AG20443 (cell line): ENCODE measurements around the gene GMDS.

Experiments
- DNase-seq: peaks from one replicate; pipeline ENCODE4 v3.0.0; 2012; ENCODE audit warnings: low spot score, mixed read lengths

The GMDS gene

DNA sequence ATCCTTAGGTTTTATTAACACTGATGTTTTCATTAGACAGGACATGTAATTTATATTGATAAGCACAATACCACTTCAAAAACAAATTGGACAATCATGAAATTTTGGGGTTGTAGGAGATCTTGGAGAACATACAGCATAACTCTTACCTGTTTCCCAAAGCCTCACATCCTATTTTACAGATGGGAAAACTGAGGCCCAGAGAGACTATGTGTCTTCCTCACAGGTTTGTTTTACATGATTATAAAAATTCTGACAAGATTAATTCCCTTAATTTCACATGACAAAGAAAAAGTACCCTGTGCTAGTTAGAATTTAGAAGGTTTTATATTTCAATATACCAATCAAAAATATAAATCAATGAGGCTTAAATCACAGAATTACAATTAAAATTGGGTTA is 145.5 kb downstream of the GMDS start:
- no peak for DNase-seq

DNA sequence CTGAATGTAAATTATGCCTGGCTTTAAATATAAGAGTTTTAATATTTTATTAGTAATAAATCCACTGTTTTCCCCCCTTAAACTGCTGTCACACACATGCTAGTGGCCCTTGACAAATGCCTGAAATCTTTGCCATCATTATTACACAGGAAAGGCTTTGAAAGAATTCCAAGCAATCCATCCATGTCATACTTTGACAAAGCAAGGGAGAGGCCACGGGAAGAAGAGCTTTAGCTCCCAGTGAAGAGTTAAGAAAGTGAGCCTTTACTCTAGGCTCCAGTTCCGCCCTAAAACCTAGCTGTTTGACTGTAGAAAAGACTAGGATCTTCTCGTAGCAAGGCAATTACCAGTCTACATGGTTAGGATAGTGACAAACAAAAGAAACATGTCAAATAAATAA is 147.9 kb downstream of the GMDS start:
- no peak for DNase-seq

DNA sequence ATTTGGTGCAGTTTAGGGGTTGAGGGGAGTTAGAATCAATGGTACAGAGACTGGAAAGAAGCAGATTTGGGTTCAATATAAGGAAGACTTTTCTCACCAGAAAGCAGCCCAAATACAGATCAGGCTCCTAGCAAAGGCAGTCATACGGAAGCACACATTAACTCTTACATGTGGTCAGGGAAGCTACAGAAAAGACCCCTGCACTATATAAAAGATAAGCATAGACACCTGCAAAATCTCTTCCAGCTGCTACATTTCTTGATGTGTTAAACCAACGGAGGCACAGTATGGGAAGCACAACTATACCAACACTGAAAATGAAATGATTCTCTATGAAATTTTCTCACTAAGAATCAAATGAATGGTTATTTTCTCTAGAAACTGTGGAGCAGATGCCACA is 150.8 kb downstream of the GMDS start:
- no peak for DNase-seq

DNA sequence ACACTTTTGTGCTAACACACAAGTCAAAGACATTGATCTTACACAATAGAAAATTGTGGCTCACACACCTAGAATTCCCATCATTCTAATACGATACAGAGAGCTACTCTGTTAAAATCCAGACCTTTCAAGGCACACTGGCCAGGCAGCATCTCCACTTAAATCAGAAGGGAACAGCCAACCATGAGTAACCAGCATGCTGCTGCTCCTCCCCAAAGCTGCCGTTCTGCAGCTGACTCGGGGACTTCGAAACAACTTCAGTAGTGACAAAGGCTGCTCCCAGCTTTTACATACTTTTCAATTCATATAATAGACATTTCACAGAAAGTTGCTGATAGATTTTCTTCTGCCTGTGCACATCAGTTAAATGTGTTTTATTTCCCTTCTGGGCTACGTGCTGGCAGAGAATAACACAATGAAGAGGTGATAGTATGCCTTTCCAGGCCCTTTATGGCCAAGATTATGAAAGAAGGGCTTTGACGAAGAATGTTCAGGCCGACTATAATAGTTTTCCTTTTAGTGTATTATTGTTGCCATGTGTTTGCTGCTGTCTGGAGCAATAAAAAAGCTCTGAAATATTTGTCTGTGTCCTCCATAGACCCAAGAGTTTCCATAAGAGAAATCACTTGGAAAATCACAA is 159.0 kb downstream of the GMDS start:
- DNase-seq: peak; percentile 62

DNA sequence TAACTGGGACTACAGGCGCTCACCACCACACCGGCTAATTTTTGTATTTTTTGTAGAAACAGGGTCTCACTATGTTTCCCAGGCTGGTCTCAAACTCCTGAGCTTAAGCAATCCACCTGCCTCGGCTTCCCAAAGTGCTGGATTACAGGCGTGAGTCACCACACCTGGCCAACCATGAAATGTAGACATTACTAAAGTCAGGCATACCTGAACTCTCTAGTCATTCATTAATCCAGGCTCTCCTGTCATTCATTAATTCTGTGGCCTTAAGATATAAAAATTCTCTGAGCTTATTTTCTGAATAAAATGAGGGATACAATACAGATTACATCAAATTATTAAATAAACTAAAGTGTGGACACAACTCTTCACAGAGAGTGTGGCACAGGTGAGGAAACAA is 159.7 kb downstream of the GMDS start:
- no peak for DNase-seq

DNA sequence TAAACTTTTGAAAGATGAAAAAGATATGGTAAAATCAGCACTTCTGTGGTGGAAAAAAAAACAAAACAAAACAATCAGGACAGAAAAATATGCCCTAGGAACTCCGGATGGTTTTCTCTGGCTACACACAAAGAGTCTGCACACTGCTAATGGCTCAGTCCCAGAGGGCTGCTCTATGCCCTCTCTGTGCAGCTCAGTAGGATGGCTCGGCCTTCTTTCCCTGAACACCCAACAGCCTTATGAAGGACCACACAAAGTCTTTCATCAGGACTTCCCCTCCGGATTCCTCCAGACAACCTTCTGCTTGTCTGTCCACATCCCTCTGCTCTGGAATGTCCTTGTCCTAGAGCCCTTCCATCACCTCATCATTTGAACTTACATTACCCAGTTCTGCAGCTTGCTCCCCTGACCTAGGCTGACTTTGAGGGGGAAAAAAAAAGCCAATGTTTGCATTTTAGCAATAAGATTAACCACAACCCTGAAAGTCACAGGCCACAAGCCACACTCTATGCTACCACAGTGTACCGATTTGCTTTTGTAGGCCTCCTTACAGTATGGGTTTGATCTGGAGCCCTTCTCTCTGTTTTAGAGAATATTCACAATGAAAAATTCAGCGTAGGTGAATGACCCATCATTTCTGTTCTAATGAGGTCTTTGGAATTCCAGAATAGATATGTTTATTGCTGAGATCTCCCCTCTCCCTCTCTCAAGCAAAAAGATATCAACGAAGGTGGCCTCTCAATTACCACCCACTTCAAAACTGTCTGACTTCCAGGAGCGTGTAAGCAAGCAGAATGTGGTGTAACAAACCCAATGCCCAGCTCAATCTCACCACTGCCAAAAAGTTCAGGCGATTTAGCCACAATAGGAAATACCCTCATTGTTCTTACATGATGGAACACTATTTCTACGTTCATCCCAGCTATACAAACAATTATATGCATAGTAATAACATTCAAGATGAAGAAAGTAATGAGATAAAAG is 164.0 kb downstream of the GMDS start:
- DNase-seq: no peak

DNA sequence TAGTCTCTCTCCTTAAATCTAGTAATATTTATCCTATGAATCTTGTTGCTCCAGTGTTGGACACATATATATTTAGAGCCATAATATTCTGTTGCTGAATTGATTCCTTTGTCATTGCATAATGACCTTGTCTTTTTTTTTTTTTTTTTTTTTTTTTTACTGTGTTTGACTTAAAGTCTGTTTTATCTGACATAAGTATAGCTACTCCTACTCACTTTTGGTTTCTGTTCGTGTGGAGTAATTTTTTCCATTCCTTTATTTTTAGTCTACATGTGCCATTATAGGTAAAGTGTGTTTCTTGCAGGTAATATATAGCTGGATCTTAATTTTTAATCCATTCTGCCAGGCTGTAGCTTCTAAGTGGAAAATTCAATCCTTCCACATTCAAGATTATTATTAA is 166.5 kb downstream of the GMDS start:
- no peak for DNase-seq

DNA sequence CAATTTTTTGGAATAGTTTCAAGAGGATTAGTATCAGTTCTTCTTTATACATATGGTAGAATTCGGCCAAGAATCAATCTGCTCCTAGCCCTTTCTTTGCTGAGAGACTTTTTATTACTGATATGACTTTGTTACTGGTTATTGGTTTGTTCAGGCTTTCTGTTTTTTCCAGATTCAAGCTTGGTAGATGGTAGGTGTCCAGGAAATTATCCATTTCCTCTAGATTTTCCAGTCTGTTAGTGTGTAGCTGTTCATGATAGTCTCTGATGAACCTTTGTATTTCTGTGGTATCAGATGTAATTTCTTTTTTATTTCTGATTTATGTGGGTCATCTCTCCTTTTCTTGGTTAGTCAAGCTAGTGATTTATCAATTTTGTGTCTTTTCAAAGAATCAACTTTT is 167.6 kb downstream of the GMDS start:
- no peak for DNase-seq

DNA sequence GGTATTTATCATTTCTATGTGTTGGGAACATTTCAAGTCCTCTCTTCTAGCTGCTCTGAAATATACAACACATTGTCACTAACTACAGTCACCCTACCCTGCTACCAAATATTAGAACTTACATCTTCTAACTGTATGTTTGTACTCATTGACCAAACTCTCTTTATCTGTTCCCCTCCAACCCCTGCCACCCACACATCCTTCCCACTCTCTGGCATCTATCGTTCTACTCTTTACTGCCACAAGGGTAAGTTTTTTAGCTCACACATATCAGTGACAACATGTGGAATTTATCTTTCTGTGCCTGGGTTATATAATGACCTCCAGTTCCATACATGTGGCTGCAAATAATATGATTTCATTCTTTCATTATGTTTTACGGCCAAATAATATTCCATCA is 171.9 kb downstream of the GMDS start:
- DNase-seq: no peak

DNA sequence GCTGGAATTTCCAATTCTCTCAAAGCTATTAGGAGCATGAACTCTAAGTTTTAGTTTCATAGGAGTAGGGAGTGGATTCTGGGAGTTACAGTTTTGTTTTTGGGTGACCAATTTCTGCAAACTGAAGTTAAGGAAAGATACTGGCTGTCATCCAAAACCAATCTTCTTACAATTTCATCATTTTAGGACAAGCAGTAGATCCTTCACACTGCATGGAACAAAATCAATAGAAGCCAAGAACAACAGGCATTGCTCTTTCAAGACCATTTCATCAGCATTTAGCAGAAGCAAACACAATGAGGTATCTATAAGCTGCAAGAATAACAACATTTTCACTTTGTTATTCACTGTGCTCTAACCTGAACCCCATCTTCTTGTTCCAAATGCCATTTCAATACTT is 173.0 kb downstream of the GMDS start:
- DNase-seq: no peak

DNA sequence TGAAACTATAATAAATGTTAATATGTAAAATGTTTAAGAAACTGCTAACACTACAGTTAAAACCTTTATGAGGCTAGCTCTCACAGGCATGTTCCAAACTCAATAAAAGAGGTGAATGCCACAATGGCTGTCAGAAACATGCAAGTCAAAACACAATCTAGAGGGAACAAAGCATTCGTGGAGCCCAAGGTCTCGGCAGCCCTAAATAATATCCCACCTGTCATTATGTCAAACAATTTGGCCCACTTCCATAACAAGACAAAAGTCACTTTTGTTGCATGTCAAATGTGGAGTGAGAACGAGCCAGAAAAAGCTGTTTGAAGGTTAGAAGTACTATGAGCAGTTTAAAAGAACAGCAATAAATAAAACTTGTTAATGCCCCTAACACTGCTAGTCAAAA is 181.9 kb downstream of the GMDS start:
- DNase-seq: no peak

DNA sequence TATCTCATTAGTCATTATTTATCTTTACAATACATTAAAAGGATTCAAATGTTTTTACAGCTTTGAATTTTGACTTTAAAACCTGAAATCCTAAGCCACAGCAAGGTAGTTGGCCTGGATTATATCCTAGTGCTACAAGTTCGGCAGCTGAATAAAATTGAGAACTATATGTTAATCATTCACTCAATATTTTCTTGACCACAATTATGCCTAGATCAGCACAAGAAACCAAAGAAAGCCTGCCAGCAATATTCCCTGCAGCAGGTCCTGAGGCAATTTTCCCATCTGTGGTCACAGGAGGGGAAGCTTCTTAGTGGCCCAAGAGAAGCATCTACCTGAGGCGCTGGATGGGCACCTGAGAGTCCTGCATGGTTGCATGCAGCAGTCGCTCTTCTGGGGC is 183.5 kb downstream of the GMDS start:
- no peak for DNase-seq

DNA sequence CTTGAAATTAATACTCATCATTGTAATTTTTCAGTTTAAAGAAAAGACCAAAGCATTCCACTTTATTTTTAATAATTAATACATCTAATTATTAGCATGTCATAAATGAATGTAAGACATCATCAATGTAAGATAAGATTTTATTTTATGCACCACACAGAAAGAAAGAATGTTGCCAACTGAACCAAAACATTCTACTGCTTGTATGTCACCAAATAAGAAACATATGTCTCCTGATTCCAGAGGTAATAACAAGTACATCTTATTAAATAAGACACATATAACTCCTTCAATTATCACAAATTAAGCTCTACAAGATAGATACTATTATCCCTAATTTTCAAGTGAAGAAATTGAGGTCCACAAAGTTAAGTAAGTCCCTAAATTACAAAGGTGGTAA is 189.5 kb downstream of the GMDS start:
- peak; percentile 13 for DNase-seq

DNA sequence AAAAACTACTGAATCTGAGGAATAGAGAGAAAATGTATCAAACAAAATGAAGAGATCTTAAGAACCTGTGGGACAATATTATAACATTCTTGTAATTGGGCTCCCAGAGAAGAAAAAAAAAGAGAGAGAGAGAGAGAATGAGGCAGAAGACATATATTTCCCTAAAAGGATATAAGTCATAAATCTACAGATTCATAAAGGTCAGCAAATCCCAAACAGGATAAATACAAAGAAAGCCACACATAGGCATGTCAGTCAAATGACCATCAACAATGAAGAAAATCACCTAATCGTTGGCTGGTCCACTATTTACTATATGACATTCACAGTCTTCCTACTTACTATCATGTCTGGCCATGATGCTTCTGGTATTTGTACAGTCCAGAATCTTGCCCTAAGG is 190.3 kb downstream of the GMDS start:
- DNase-seq: no peak

DNA sequence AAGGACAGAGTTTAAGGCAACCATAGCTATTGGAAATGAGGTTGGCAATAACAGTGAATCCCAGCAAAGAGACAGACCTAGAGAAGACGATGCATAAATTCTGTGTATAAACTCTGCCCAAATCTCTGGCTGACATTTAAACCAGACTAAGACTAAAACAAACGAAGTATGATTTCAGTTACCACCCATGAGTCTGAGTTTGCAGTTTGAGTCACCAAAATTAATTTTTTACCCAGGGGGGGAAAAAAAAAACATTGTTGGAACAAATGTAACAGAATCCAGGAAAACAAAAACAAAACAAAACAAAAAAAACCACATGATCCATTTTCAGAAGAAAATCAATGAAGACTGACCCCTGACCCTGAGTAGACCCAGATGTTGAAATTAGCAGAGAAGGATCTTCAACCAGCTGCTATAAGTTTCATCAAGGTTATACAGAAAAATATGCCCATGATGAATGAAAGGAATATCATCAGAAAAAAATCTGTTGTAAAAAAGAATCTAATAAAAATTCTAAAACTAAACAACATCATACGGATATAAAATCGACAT is 190.8 kb downstream of the GMDS start:
- no peak for DNase-seq

DNA sequence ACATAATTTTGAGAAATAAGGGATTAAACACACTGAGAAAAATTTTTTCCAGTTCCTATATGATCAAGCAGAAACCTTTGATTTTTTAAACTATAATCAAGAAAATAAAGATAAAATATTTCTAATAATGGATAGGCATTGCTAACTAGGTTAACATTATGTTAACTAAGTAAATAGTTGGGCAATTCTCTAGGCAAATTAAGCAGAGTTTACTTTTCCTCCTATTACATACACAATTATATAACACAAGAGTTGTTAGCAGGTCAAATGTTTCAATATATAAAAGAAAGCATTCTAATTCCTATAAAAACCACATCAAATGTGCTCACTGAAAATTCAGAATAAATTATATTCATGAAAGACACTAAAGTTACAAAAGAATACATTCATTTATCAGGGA is 191.7 kb downstream of the GMDS start:
- no peak for DNase-seq

DNA sequence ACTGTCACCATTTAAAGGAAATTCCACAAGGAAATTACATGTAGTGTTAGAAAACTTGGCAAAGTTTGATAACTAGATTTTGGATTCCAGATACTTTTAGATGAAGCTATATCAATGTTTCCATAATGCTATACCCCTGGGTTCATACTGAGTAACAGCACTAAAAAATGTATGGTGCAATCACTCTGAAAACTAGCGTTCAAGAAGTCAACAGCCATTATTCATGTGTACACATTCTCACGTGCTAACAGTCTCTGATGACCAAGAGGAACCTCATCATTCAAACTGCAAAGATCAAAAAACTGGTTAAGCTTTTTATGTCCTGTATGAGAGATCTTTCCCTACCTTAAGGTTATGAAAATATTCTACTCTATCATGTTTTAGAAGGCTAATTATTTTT is 197.6 kb downstream of the GMDS start:
- DNase-seq: no peak

DNA sequence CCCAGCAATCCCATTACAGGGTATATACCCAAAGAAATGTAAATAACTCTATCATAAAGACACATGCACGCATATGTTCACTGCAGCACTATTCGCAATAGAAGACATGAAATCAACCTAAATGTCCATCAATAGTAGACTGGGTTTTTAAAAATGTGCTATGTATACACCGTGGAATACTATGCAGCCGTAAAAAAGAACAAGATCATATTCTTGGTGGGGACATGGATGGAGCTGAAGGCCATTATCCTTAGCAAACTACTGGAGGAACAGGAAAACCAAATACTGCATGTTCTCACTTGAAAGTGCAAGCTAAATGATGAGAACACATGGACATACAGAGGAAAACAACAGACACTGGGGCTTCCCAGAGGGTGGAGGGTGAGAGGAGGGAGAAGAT is 201.2 kb downstream of the GMDS start:
- no peak for DNase-seq

DNA sequence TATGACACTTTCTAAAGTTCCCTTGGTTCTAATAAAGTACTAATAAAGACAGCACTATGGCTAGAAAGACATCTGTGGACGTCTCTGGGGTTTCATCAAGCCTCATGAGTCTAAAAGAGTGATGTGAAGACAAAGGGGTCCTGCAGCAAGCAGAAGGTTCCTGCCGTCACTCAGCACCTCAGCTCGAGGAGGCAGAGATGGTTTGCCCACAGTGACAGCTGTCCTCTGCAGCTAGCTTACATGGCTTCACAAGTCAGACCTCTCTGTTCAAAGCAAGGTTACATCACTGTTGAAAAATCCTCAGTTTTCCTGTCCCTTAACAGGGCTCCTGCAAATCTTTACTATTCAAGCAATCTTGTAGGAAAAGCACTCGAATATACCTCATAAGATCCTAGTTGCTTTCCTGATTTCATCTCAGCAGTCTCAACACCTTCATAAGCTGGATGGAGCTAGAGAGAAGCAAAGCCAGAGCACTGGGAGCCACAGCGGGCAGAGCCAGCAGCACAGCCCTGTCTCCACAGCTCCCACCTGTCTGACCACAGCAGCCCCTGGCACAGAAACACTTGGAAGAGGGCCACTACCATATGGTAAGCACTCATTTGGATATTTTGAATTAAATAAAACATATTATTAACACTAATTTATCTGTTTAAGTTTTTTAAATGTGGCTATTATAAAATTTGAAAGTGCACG is 202.3 kb downstream of the GMDS start:
- no peak for DNase-seq

DNA sequence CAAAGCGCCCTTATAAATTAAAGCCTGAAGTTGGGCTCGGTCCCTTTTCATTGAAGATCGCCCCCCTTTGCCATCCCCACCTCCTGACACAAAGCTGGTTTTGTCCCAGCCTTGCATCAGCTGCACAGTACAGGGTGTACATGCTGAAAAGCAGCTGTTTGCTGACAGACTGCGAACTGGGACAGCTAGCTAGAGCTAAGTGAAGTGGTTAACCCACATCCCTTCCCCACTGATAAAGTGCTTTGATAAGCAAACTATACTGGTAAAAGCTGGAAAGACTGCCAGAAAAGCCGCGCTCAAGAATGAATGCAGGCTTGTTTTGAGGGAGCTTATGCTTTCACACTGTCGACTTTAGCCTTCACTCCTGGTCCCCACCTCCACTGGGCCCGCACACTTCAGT is 207.3 kb downstream of the GMDS start:
- DNase-seq: no peak

DNA sequence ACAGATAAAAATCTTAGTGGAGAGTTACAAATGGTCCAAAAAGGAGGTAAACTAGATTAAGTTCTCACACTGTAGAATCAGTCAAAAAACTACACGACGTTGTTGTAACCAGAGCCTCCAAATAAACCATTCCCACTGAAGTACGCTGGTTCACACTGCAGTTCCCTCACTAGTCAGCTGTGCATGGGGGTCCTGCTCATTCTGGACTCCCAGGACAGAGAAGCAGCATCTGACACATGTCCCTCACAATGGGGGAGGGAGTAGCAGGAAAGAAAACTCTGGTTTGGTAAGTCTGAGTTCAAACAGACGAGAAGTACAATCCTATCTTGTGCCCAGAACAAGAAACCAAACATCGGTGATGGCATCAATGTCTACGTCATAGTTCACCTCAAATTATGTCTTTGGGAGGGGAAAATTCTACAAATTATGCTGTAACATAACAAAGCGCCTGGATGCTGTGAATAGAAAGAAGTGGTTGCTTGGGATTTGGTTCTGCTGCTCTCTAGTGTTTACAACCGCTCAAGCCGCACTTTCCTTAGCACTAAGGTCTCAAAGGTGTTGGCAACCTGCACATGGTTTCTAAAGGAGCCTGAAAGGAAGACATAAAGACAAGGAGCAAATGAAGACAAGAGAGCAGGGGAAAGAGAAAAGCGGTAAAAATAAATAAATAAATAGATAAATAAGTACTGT is 208.0 kb downstream of the GMDS start:
- DNase-seq: no peak

DNA sequence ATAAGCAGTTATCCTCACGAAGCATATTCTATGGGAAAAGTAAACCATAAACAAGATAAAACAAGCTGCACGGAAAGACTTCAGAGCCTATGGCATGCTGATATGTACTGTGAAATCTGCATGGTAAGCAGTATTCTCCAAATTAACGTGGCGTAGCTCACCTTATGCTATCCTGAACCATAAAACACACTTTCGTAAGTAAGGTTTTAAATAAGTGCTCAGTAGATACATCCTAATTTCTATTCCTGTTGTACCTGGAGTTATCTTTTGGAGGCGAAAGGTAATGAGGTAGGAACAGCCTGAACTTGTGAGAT is 208.7 kb downstream of the GMDS start:
- no peak for DNase-seq
